Upper lobe of right lung (tissue), 1 donor: ENCODE data around the gene RERE. TPM values are rescaled to one million over a fixed set of nuclear protein-coding genes. Genes with fewer than 3 reads are reported as not detected.

Experiments used
- ATAC-seq: fragments of 200-7000 bp; cut with Tn5 transposase; one replicate; pipeline ENCODE4 v1.9.1; 2020; ENCODE audit warnings: mild to moderate bottlenecking, moderate library complexity
- DNase-seq: peaks from one replicate; pipeline ENCODE4 v3.0.0-alpha.2; 2020
- H3K27ac ChIP-seq: fragments of 200-600 bp; one replicate; pipeline ENCODE4 v1.8.0; 2022
- H3K27me3 ChIP-seq: fragments of 200-600 bp; one replicate; pipeline ENCODE4 v1.8.0; 2022; ENCODE audit warnings: mild to moderate bottlenecking
- H3K36me3 ChIP-seq: fragments of 200-600 bp; one replicate; pipeline ENCODE4 v1.8.0; 2022
- H3K4me1 ChIP-seq: fragments of 200-600 bp; one replicate; pipeline ENCODE4 v1.8.0; 2022
- H3K4me3 ChIP-seq: fragments of 200-600 bp; one replicate; pipeline ENCODE4 v1.8.0; 2022; ENCODE audit warnings: mild to moderate bottlenecking
- H3K9me3 ChIP-seq: fragments of 200-600 bp; one replicate; pipeline ENCODE4 v1.8.0; 2022
- CTCF ChIP-seq: fragments of 200-600 bp; IDR thresholded peaks from one replicate; pipeline ENCODE4 v1.8.0; 2022; ENCODE audit warnings: antibody characterized with exemption
- intact Hi-C: fragments of 100-400 bp; cut with DNase I; formaldehyde crosslinking; loops from one replicate; pipeline ENCODE4 v1.11.0; 2022
- total RNA-seq: library from RNA; stranded (reverse); fragmentation: NEBNext Ultra II Directional; extraction: Animal tissue kit (Norgen Biotek cat#: 25700); gene quantifications from one replicate; pipeline ENCODE4 v1.2.1, GENCODE V29; 2021
- donor health status: DM: no; HTN: yes; CAD: no; lungs with severe emphysema.

RERE gene
- total RNA-seq, 1 donor from 2014 or later = 99.6 TPM

GRCh38 chr1:8815582-8816151, 1.8 kb downstream of the RERE start:
- DNase-seq = no peak
- Histone ChIP-seq H3K27me3 (no peaks in the 10 kb centered on the region), H3K27ac (peak overlapping the region; percentile 94), H3K4me3 (peak overlapping the region; percentile 72), H3K4me1 (peaks cover 25% of the 10 kb centered on the region), H3K36me3 (no peaks in the 10 kb centered on the region), H3K9me3 (no peaks in the 10 kb centered on the region)
- intact Hi-C loops = no loop called here
- ATAC-seq = no peak
- TF ChIP-seq CTCF = no peak

GRCh38 chr1:8814865-8815264, 2.6 kb downstream of the RERE start:
- no peak for TF ChIP-seq CTCF
- peaks cover 25% of the 10 kb centered on the region for H3K4me1 ChIP-seq
- H3K9me3 ChIP-seq = no peaks in the 10 kb centered on the region
- intact Hi-C loops = no loop called here
- no peak overlapping the region for H3K27ac ChIP-seq
- no peaks in the 10 kb centered on the region for H3K36me3 ChIP-seq
- DNase-seq (no peak), ATAC-seq (no peak)
- H3K4me3 ChIP-seq = no peak overlapping the region
- H3K27me3 ChIP-seq = no peaks in the 10 kb centered on the region

GRCh38 chr1:8813991-8814390, 3.4 kb downstream of the RERE start:
- Histone ChIP-seq H3K27ac (no peak overlapping the region), H3K4me3 (no peak overlapping the region), H3K36me3 (no peaks in the 10 kb centered on the region), H3K4me1 (peaks cover 25% of the 10 kb centered on the region), H3K27me3 (no peaks in the 10 kb centered on the region), H3K9me3 (no peaks in the 10 kb centered on the region)
- ATAC-seq = no peak
- DNase-seq = no peak
- TF ChIP-seq CTCF = no peak
- intact Hi-C loops = no loop called here

- Histone ChIP-seq H3K36me3 (no peaks in the 10 kb centered on the region), H3K4me3 (no peak overlapping the region), H3K27ac (peak overlapping the region; percentile 19), H3K27me3 (no peaks in the 10 kb centered on the region), H3K9me3 (no peaks in the 10 kb centered on the region), H3K4me1 (peaks cover 19% of the 10 kb centered on the region)
- intact Hi-C loops = no loop called here
- DNase-seq = no peak
- TF ChIP-seq CTCF = no peak
- ATAC-seq = no peak
Observed at GRCh38 chr1:8813016-8813763, 4.2 kb downstream of the RERE start.

- Histone ChIP-seq H3K27me3 (no peaks in the 10 kb centered on the region), H3K27ac (no peak overlapping the region), H3K36me3 (no peaks in the 10 kb centered on the region), H3K4me1 (peaks cover 19% of the 10 kb centered on the region), H3K4me3 (no peak overlapping the region), H3K9me3 (no peaks in the 10 kb centered on the region)
- intact Hi-C loops = no loop called here
- no peak for ATAC-seq
- no peak for TF ChIP-seq CTCF
- no peak for DNase-seq
Observed at GRCh38 chr1:8812081-8812480, 5.4 kb downstream of the RERE start.
